GM12891 (cell line): ENCODE measurements around the gene HMGN1.

Experiments
- POLR2A ChIP-seq: IDR thresholded peaks from 2 replicates; pipeline ENCODE4 v1.6.1; 2011; ENCODE audit warnings: low read depth, low read length, control low read depth
- TAF1 ChIP-seq: IDR thresholded peaks from 2 replicates; pipeline ENCODE4 v1.6.1; 2011; ENCODE audit warnings: low read depth, low read length, control low read depth

DNA sequence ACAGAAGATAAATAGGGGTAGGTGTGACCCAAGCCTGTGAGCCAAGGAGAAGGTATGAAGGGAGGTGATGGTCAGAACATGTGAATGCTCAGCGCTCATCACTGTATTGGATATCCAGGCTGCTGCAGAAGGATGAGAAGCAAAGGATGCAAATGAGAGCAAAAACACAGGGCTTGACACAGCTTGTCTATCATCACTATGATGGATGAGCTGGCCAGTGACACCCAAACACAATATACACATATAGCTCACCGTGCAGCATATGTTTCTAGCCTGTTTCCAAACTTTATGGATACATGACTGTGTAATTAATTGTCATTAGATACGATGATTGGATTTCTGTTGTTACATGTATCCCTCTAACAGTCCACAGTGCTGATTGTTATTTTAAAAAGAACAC, 13.8 kb upstream of the HMGN1 start:
- TF ChIP-seq POLR2A (no peak), TAF1 (no peak)
